HepG2 (cell line): ENCODE data around the gene EGR1. TPM values are rescaled to one million over a fixed set of nuclear protein-coding genes. Genes with fewer than 3 reads are reported as not detected.
A peak's percentile ranks its signal among the peaks of the same experiment; 100 is the strongest.

Experiments used
- ATAC-seq: fragments of 200-7000 bp; cut with Tn5 transposase; 3 replicates; pipeline ENCODE4 v1.9.1; 2020; ENCODE audit warnings: mild to moderate bottlenecking, moderate library complexity
- BruUV-seq: library from RNA; stranded (reverse); fragments of 400-500 nt; replicated peaks from 2 replicates; lab custom pipeline; 2021; lab: Mats Ljungman, UMichigan
- CTCF ChIA-PET: fragments of 300-600 bp; formaldehyde crosslinking; extraction: SDS; loops from one replicate; lab custom pipeline; 2021; ENCODE audit warnings: low total read pairs, inconsistent platforms, low intra/inter-chr PET ratio; lab: Yijun Ruan, JAX
- POLR2A ChIA-PET: fragments of 350-600 bp; sonication (Branson Sonifier 250); formaldehyde crosslinking; loops from one replicate; lab custom pipeline; 2020; ENCODE audit warnings: antibody characterized with exemption, inconsistent platforms; lab: Yijun Ruan, JAX
- DNase-seq: peaks from one replicate; pipeline ENCODE4 v3.0.0-alpha.2; 2015; ENCODE audit warnings: low spot score
- FAIRE-seq: peaks from 3 replicates; lab custom pipeline; 2011; peaks lifted over from hg19 to GRCh38; lab: Jason Lieb, UNC
- H2AFZ ChIP-seq: one replicate; pipeline ENCODE4 v1.6.1; 2011; ENCODE audit warnings: low read length, inconsistent platforms
- H3K27ac ChIP-seq: fragments of 300-600 bp; 3 replicates; pipeline ENCODE4 v1.8.0; 2011; ENCODE audit warnings: mixed run types, mild to moderate bottlenecking, mixed read lengths, low read length, inconsistent platforms; ENCODE audit not compliant: insufficient read depth; ENCODE audit errors: extremely low read length
- H3K27me3 ChIP-seq, 2 experiments: fragments of 200-600 bp in 1 of 2; 2 replicates in 1 of 2; 3 replicates in 1 of 2; pipeline versions ENCODE4 v1.6.0 to v1.8.0; 2011; ENCODE audit warnings: low read length in 2 of 2, mild to moderate bottlenecking in 2 of 2, moderate library complexity in 2 of 2, inconsistent platforms in 1 of 2; ENCODE audit not compliant: insufficient read depth in 2 of 2, control insufficient read depth in 1 of 2
- H3K36me3 ChIP-seq, 2 experiments: fragments of 200-600 bp in 1 of 2; replicated peaks in 1 of 2; 2 replicates in 1 of 2; 3 replicates in 1 of 2; pipeline versions ENCODE4 v1.5.1 to v1.8.0; 2011; ENCODE audit warnings: low read length in 2 of 2, inconsistent platforms in 1 of 2; ENCODE audit not compliant: insufficient read depth in 2 of 2, control insufficient read depth in 1 of 2
- H3K4me1 ChIP-seq: 2 replicates; pipeline ENCODE4 v1.5.1; 2012; ENCODE audit warnings: low read length, inconsistent platforms; ENCODE audit not compliant: insufficient read depth
- H3K4me2 ChIP-seq: 2 replicates; pipeline ENCODE4 v1.6.0; 2011; ENCODE audit warnings: low read depth, low read length, inconsistent platforms
- H3K4me3 ChIP-seq, 3 experiments: fragments of 200-600 bp in 1 of 3; sonication (generic), shearing (Covaris generic) in 1 of 3; replicated peaks in 1 of 3; 2 replicates each; pipeline ENCODE4 v1.5.1; 2011 to 2016; ENCODE audit warnings: low read length in 3 of 3, inconsistent platforms in 2 of 3, low read depth in 2 of 3, mild to moderate bottlenecking in 2 of 3, control low read depth in 1 of 3, mixed read lengths in 1 of 3; ENCODE audit not compliant: insufficient read depth in 1 of 3
- H3K79me2 ChIP-seq: one replicate; pipeline ENCODE4 v1.6.1; 2011; ENCODE audit warnings: low read length, inconsistent platforms; ENCODE audit not compliant: insufficient read depth
- H3K9ac ChIP-seq: 2 replicates; pipeline ENCODE4 v1.6.0; 2011; ENCODE audit warnings: mild to moderate bottlenecking, low read depth, low read length, inconsistent platforms; ENCODE audit not compliant: insufficient read depth
- H3K9me3 ChIP-seq: 2 replicates; pipeline ENCODE4 v1.5.1; 2012; ENCODE audit warnings: mild to moderate bottlenecking, low read length
- H4K20me1 ChIP-seq: 2 replicates; pipeline ENCODE4 v1.6.0; 2011; ENCODE audit warnings: inconsistent platforms, mild to moderate bottlenecking, low read length, moderate library complexity; ENCODE audit not compliant: insufficient read depth
- AKNA ChIP-seq: sonication (generic); formaldehyde crosslinking; IDR thresholded peaks from 2 replicates; pipeline ENCODE4 v1.4.0; 2020; ENCODE audit warnings: missing genetic modification reagents, borderline replicate concordance
- ASH2L ChIP-seq: fragments of 300-600, 200-600 bp; sonication (generic); IDR thresholded peaks from 2 replicates; pipeline ENCODE4 v1.7.0; 2017; ENCODE audit warnings: low read depth, mild to moderate bottlenecking, moderate library complexity, mixed read lengths, low read length; ENCODE audit not compliant: insufficient read length
- HDAC1 ChIP-seq: sonication (generic); formaldehyde crosslinking; IDR thresholded peaks from 2 replicates; pipeline ENCODE4 v1.5.1; 2020; ENCODE audit warnings: mild to moderate bottlenecking, missing genetic modification reagents
- KLF12 ChIP-seq: sonication (generic); formaldehyde crosslinking; IDR thresholded peaks from 2 replicates; pipeline ENCODE4 v1.4.0; 2020; ENCODE audit warnings: missing genetic modification reagents, borderline replicate concordance
- PPARG ChIP-seq: conservative IDR thresholded peaks from 2 replicates; pipeline ENCODE4 v1.6.1; 2016; ENCODE audit warnings: missing biosample characterization, missing genetic modification reagents
- TIGD3 ChIP-seq: sonication (generic); formaldehyde crosslinking; IDR thresholded peaks from 2 replicates; pipeline ENCODE4 v1.5.1; 2020; ENCODE audit warnings: mild to moderate bottlenecking, missing genetic modification reagents, borderline replicate concordance
- ZBTB39 ChIP-seq: sonication (generic); formaldehyde crosslinking; IDR thresholded peaks from 2 replicates; pipeline ENCODE4 v1.5.0; 2020; ENCODE audit warnings: missing genetic modification reagents
- ZFP90 ChIP-seq: sonication (generic); formaldehyde crosslinking; IDR thresholded peaks from 2 replicates; pipeline ENCODE4 v1.8.0; 2022; ENCODE audit warnings: missing genetic modification reagents, mild to moderate bottlenecking, inconsistent platforms, borderline replicate concordance
- ZFP91 ChIP-seq: sonication (generic); formaldehyde crosslinking; IDR thresholded peaks from 2 replicates; pipeline ENCODE4 v1.9.0; 2022; ENCODE audit warnings: missing genetic modification reagents, mild to moderate bottlenecking, borderline replicate concordance
- ZNF597 ChIP-seq: sonication (generic); formaldehyde crosslinking; IDR thresholded peaks from 2 replicates; pipeline ENCODE4 v1.5.0; 2020; ENCODE audit warnings: missing genetic modification reagents
- ZNF747 ChIP-seq: sonication (generic); formaldehyde crosslinking; IDR thresholded peaks from 2 replicates; pipeline ENCODE4 v1.8.1; 2023; ENCODE audit warnings: missing genetic modification reagents, mild to moderate bottlenecking, borderline replicate concordance
- ZNF788 ChIP-seq: sonication (generic); formaldehyde crosslinking; IDR thresholded peaks from 2 replicates; pipeline ENCODE4 v1.5.0; 2020; ENCODE audit warnings: mild to moderate bottlenecking, missing genetic modification reagents, borderline replicate concordance
- WGBS: methylation state at CpG from one replicate; pipeline ENCODE4 v1.1.6; 2017; ENCODE audit warnings: low lambda C conversion rate; 5-methylcytosine and 5-hydroxymethylcytosine counted together
- in situ Hi-C: cut with HindIII; loops from 2 replicates; pipeline ENCODE4 v1.10.0; 2017; ENCODE audit warnings: low pct_unique_long_range_greater_than_20kb; ENCODE audit not compliant: extremely low pct_ligation_motif_present
- intact Hi-C: fragments of 100-400 bp; cut with micrococcal nuclease; formaldehyde crosslinking; loops from one replicate; pipeline ENCODE4 v1.10.0; 2022; ENCODE audit not compliant: unreplicated experiment
- polyA plus RNA-seq, 8 experiments: library from polyadenylated mRNA; depleted of rRNA in 3 of 8; stranded (reverse) in 7 of 8; unstranded in 1 of 8; fragments of >200 nt; fragmentation: Illumina TruSeq in 4 of 8; extraction: Trizol in 4 of 8; gene quantifications; 2 replicates each; pipeline versions ENCODE4 v1.2.1 to v1.2.3, GENCODE V29; 2011 to 2016; ENCODE audit warnings: low read depth in 4 of 8, missing spikeins in 1 of 8, mixed read lengths in 1 of 8; ENCODE audit not compliant: insufficient read depth in 1 of 8
- total RNA-seq, 5 experiments: library from RNA; depleted of rRNA; stranded (reverse); fragments of >200 nt; fragmentation: Illumina TruSeq; extraction: Trizol; gene quantifications; 2 replicates each; pipeline ENCODE4 v1.2.3, GENCODE V29; 2016; ENCODE audit warnings: low read depth in 1 of 5

Gene EGR1
- total and polyA plus RNA-seq, 2 of the 13 experiments (the other 11 are each of a cell fraction or from before 2014, with no cell fraction given) = 4.1 to 4.5 TPM

GRCh38 chr5:138491284-138491648 is 26.0 kb downstream of the EGR1 start:
- Histone ChIP-seq H4K20me1 (no peaks in the 10 kb centered on the region), H2AFZ (no peak overlapping the region), H3K27me3 (peaks cover 4 to 35% of the 10 kb centered on the region in 2 experiments; a peak in 4 of 5 replicates), H3K79me2 (no peaks in the 10 kb centered on the region), H3K9me3 (no peaks in the 10 kb centered on the region), H3K9ac (peak overlapping the region; percentile 59), H3K4me1 (peaks cover 53% of the 10 kb centered on the region), H3K36me3 (no peaks in the 10 kb centered on the region), H3K4me3 (peak overlapping the region; percentile 75 to 82 (median 79); a peak in 5 of 6 replicates), H3K27ac (no peak overlapping the region), H3K4me2 (peak overlapping the region; percentile 92)
- intact Hi-C loops = no loop called here
- in situ Hi-C loops = no loop called here
- FAIRE-seq (no peak), ATAC-seq (no peak), DNase-seq (no peak)
- ChIA-PET CTCF (interaction anchor here (1.4 kb wide), 1 partner anchor 27 kb away, joined by 4 read pairs; no protein-coding TSS in a partner anchor), POLR2A (no interaction called here)
- 25% methylated on average over 9 of the region's 11 CpGs for WGBS
- no TSS peak for BruUV-seq
- no peak for TF ChIP-seq KLF12 (CRISPR knock-in tag)
- TF ChIP-seq PPARG = no peak
- 0 out of 2 replicates have a peak, but pooled peaks have one; percentile 9 for TF ChIP-seq ZFP90
- TF ChIP-seq AKNA (CRISPR knock-in tag) = no peak
- 0 out of 2 replicates have a peak, but pooled peaks have one; percentile 28 for TF ChIP-seq ZNF747 (CRISPR knock-in tag)
- 0 out of 2 replicates have a peak, but pooled peaks have one; percentile 2 for TF ChIP-seq HDAC1 (CRISPR knock-in tag)
- TF ChIP-seq ZNF597 (CRISPR knock-in tag) = no peak
- TF ChIP-seq ZNF788 (CRISPR knock-in tag) = peak; percentile 20; the same call in 1 of the 2 replicates
- TF ChIP-seq ZFP91 (CRISPR knock-in tag) = peak; percentile 13; the same call in 1 of the 2 replicates
- TF ChIP-seq TIGD3 (CRISPR knock-in tag) = no peak
- TF ChIP-seq ZBTB39 = no peak
- no peak for TF ChIP-seq ASH2L
